Naive thymus-derived CD4-positive, alpha-beta T cell (primary cell): Measurements from ENCODE around the gene PTPRN2. TPM values are rescaled to one million over a fixed set of nuclear protein-coding genes. Genes with fewer than 3 reads are reported as not detected.
A peak's percentile ranks its signal among the peaks of the same experiment; 100 is the strongest.

Experiments used
- ATAC-seq: fragments of 150-1000 bp; cut with Tn5 transposase; 2 replicates; pipeline ENCODE4 v1.10.0; 2021; ENCODE audit warnings: mild to moderate bottlenecking, moderate library complexity
- CTCF ChIA-PET: fragments of 350-600 bp; sonication (Branson Sonifier 250); formaldehyde crosslinking; loops from one replicate; lab custom pipeline; 2021; ENCODE audit warnings: antibody characterized with exemption; lab: Charles Lee
- POLR2A ChIA-PET: fragments of 350-600 bp; sonication (Branson Sonifier 250); formaldehyde crosslinking; loops from one replicate; lab custom pipeline; 2021; ENCODE audit warnings: antibody characterized with exemption, inconsistent platforms; lab: Charles Lee
- DNase-seq, 9 donors: peaks; one replicate each; pipeline versions ENCODE4 v3.0.0 to v3.0.0-alpha.2; 2020 to 2022; ENCODE audit warnings: mixed read lengths in 1 of 9
- H3K27ac ChIP-seq: one replicate; pipeline ENCODE4 v1.7.0; 2013; ENCODE audit warnings: mild to moderate bottlenecking, low read depth, low read length, moderate library complexity
- H3K27me3 ChIP-seq, 2 donors: one replicate each; pipeline ENCODE4 v1.7.0; 2013; ENCODE audit warnings: low read length in 2 of 2, mild to moderate bottlenecking in 2 of 2, moderate library complexity in 2 of 2; ENCODE audit not compliant: control insufficient read depth in 2 of 2, insufficient read depth in 2 of 2
- H3K36me3 ChIP-seq, 3 experiments: 1 replicate in 2 of 3; 2 replicates in 1 of 3; pipeline ENCODE4 v1.7.0; 2013; ENCODE audit warnings: low read length in 3 of 3, mild to moderate bottlenecking in 3 of 3, moderate library complexity in 1 of 3; ENCODE audit not compliant: insufficient read depth in 3 of 3, control insufficient read depth in 2 of 3
- H3K4me1 ChIP-seq, 2 donors: one replicate each; pipeline ENCODE4 v1.7.0; 2013; ENCODE audit warnings: low read length in 2 of 2, mild to moderate bottlenecking in 2 of 2, moderate library complexity in 1 of 2; ENCODE audit not compliant: control insufficient read depth in 2 of 2, insufficient read depth in 2 of 2
- H3K4me3 ChIP-seq: 2 replicates; pipeline ENCODE4 v1.7.0; 2013; ENCODE audit warnings: mild to moderate bottlenecking, low read length
- H3K9me3 ChIP-seq, 3 experiments: 1 replicate in 2 of 3; 2 replicates in 1 of 3; pipeline ENCODE4 v1.7.0; 2013; ENCODE audit warnings: low read length in 3 of 3; ENCODE audit not compliant: control insufficient read depth in 2 of 3
- H3K27ac Mint-ChIP-seq, 9 donors: one replicate each; pipeline ENCODE4 v1.8.0; 2020 to 2022; ENCODE audit warnings: mixed read lengths in 9 of 9, mild to moderate bottlenecking in 8 of 9, moderate library complexity in 5 of 9, inconsistent platforms in 2 of 9
- H3K27me3 Mint-ChIP-seq, 5 donors: one replicate each; pipeline ENCODE4 v1.8.0; 2021 to 2022; ENCODE audit warnings: mixed read lengths in 5 of 5, mild to moderate bottlenecking in 1 of 5
- H3K36me3 Mint-ChIP-seq, 5 donors: one replicate each; pipeline ENCODE4 v1.8.0; 2020 to 2022; ENCODE audit warnings: mixed read lengths in 5 of 5, mild to moderate bottlenecking in 3 of 5, inconsistent platforms in 1 of 5
- H3K4me1 Mint-ChIP-seq, 7 donors: one replicate each; pipeline ENCODE4 v1.8.0; 2020 to 2022; ENCODE audit warnings: mixed read lengths in 7 of 7, mild to moderate bottlenecking in 3 of 7, inconsistent platforms in 1 of 7
- H3K4me3 Mint-ChIP-seq, 10 donors: one replicate each; pipeline ENCODE4 v1.8.0; 2020 to 2022; ENCODE audit warnings: mild to moderate bottlenecking in 10 of 10, mixed read lengths in 10 of 10, moderate library complexity in 6 of 10, inconsistent platforms in 2 of 10
- H3K9me3 Mint-ChIP-seq, 11 donors: one replicate each; pipeline ENCODE4 v1.8.0; 2020 to 2022; ENCODE audit warnings: mixed read lengths in 11 of 11, mild to moderate bottlenecking in 4 of 11, inconsistent platforms in 1 of 11, moderate library complexity in 1 of 11
- intact Hi-C, 2 donors: fragments of 100-400 bp; cut with micrococcal nuclease; formaldehyde crosslinking; loops; one replicate each; pipeline ENCODE4 v1.15.1; 2023
- polyA plus RNA-seq, 2 donors: library from polyadenylated mRNA; unstranded; fragments of 300-500 nt; fragmentation: Illumina TruSeq; gene quantifications; one replicate each; pipeline ENCODE4 v1.2.3, GENCODE V29; 2021
- total RNA-seq, 6 experiments: library from RNA in 5 of 6; stranded (reverse) in 5 of 6; gene quantifications; 1 replicate in 5 of 6; 2 replicates in 1 of 6; pipeline ENCODE4 v1.2.3 and lab custom pipeline; 2021 to 2026

Gene PTPRN2
- total and polyA plus RNA-seq, 7 experiments from 2014 or later = 0.58 to 2.3 (median 1.4) TPM

DNA sequence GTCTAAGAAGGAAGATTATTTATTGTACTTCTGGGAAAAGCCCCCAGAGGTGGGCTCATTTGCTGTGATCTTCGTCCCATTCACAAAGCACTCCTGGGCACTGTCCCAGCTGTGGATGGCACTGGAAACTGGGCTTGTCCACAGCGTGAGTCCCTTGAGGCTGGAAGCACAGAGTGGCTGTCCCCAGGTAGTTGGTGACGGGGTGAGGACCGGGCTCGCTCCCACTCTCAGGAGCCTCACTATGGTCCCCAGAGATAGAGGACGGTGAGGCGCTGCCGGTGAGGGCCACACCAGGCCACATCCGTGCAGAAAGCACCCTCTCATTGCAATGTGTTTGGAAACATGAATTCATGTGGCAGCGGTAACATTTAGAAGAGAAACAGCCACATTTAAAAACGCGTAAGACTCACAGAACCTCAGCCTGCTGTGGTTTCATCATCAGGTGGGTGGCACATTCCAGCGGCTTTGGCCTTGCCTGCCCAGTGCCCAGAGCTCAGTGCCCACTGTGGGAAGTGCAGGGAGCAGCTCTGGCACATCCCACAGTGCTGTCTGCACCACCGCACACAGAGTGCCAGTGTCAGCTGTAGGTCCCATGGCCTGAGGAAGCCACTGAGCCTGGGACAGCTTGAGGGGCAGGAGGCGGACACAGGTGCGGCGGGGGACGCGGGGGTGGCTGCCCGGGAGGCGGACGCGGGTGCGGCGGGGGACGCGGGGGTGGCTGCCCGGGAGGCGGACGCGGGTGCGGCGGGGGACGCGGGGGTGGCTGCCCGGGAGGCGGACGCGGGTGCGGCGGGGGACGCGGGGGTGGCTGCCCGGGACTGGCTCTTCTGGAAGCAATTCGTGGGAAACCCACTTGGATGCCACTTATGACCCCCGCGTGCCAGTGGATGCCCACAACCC, 801.0 kb downstream of the PTPRN2 start:
- H3K27me3 ChIP-seq = no peaks in the 10 kb centered on the region
- Mint-ChIP-seq H3K27ac (no peak overlapping the region), H3K9me3 (peaks cover 0 to 3% (median 0%) of the 10 kb centered on the region in 11 donors), H3K36me3 (no peaks in the 10 kb centered on the region), H3K4me1 (peaks cover 0 to 4% (median 0%) of the 10 kb centered on the region in 7 donors), H3K4me3 (no peak overlapping the region), H3K27me3 (no peaks in the 10 kb centered on the region)
- POLR2A ChIA-PET = no interaction called here
- no peaks in the 10 kb centered on the region for H3K4me1 ChIP-seq
- H3K27ac ChIP-seq = no peak overlapping the region
- H3K9me3 ChIP-seq = no peaks in the 10 kb centered on the region
- H3K4me3 ChIP-seq = no peak overlapping the region
- CTCF ChIA-PET = no interaction called here
- H3K36me3 ChIP-seq = no peaks in the 10 kb centered on the region
- intact Hi-C loops = no loop called here
- DNase-seq = no peak
- no peak for ATAC-seq

DNA sequence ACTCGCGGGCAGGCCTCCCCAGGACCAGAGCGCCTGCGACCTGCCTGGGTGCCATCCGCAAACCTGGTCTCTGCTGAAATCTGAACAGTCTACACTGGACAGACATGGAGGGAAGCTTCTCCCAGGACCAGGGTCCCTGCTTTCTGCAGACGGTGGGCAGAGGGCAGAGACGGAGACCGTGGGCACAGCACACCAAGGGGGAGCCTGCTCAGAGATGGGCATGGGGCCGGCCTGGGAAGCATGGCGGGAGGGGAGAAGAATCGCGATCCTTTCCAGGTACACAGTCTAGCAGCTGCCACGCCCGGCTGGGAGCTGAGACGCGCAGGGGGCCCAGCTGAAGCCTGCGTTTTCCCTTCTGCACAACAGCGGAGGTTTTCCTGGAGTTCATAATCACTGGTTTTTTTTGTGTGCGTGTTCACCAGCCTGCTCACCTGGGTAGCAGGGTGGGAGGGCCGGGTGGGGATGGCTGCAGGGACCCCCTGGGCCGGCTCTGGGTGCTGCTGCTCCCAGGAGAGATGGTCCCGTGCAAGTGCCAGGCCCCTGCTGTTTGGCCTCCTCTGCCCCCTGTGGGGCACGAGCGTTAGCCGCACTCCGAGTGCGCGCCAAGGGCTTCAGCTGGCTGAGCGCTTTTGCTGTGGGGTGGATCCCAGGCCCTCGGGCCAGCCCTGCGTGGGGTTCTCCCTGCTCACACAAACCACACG, 802.0 kb downstream of the PTPRN2 start:
- intact Hi-C loops = no loop called here
- Histone ChIP-seq H3K4me3 (no peak overlapping the region), H3K4me1 (no peaks in the 10 kb centered on the region), H3K36me3 (no peaks in the 10 kb centered on the region), H3K27ac (no peak overlapping the region), H3K27me3 (no peaks in the 10 kb centered on the region), H3K9me3 (no peaks in the 10 kb centered on the region)
- peaks cover 0 to 5% (median 0%) of the 10 kb centered on the region in 5 donors for H3K27me3 Mint-ChIP-seq
- H3K36me3 Mint-ChIP-seq = no peaks in the 10 kb centered on the region
- ChIA-PET CTCF (no interaction called here), POLR2A (no interaction called here)
- H3K4me3 Mint-ChIP-seq = no peak overlapping the region
- H3K9me3 Mint-ChIP-seq = peaks cover 0 to 3% (median 0%) of the 10 kb centered on the region in 11 donors
- ATAC-seq (no peak), DNase-seq (no peak)
- H3K27ac Mint-ChIP-seq = no peak overlapping the region
- H3K4me1 Mint-ChIP-seq = peaks cover 0 to 4% (median 0%) of the 10 kb centered on the region in 7 donors

DNA sequence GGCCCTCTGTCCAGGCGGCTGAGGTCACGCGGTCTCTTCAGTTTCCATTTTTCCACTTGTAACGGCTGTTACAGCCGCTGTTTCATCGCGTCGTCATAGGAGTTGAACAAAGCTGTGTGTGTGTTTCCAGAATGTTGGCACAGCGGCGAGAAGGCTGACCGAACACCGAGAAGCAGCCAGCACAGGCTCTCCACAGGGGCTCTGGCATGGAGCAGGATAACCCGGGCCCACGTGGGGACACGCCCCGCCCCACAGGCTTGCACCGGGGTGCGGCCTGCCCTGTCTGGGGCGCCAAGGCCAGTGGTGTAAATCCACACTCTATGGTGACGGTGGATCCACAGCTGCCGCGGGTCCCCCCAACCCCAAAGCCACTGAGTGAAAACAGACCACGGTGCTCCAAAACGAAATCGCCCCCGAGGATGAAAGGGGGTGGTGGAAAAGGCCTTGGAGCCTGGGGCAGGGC, 802.6 kb downstream of the PTPRN2 start:
- Histone ChIP-seq H3K36me3 (no peaks in the 10 kb centered on the region), H3K9me3 (no peaks in the 10 kb centered on the region), H3K27me3 (no peaks in the 10 kb centered on the region), H3K27ac (no peak overlapping the region), H3K4me1 (no peaks in the 10 kb centered on the region), H3K4me3 (no peak overlapping the region)
- POLR2A ChIA-PET = no interaction called here
- Mint-ChIP-seq H3K4me3 (no peak overlapping the region), H3K27ac (no peak overlapping the region), H3K9me3 (peaks cover 0 to 3% (median 0%) of the 10 kb centered on the region in 11 donors), H3K4me1 (peaks cover 0 to 2% (median 0%) of the 10 kb centered on the region in 7 donors), H3K36me3 (no peaks in the 10 kb centered on the region), H3K27me3 (peaks cover 0 to 5% (median 0%) of the 10 kb centered on the region in 5 donors)
- intact Hi-C loops = no loop called here
- DNase-seq (no peak), ATAC-seq (no peak)
- CTCF ChIA-PET = no interaction called here

DNA sequence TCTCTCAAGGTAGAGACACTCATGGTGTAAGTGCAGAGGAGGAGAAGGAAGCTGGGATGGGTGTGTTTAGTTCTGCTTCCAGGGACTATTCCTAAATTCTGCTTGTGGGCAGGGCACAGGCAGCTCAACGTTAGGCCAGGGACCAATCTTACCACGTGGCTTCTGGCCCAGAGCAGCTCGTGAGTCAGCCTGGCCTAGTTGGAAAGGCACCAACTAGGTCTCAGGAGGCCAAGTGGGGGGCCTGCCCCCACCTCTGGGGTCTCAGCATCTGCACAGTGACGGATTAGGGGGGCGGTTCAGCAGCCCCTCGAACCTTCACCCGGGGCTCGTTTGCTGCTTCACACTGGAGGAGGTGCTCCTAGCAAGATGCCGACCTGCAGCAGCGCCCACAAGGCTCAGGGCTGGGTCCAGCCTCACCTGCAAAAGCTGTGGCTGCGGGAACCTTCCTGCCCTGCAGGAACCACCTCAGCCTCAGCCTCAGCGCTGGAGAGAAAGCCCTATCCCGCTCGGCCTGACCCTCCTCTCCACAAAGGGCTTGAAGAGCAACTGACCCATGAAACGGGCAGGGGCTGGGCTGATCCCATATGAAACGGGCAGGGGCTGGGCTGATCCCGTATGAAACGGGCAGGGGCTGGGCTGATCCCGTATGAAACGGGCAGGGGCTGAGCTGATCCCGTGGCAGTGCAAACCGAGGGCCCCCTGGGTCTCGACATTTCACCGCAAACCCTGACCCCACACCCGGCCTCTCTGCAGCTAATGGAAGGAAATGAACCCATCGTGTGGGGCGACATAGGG, 803.4 kb downstream of the PTPRN2 start:
- H3K9me3 ChIP-seq = no peaks in the 10 kb centered on the region
- no peaks in the 10 kb centered on the region for H3K27me3 ChIP-seq
- no peak overlapping the region for H3K4me3 Mint-ChIP-seq
- CTCF ChIA-PET = interaction anchor here (0.5 kb wide), 1 partner anchor 104 kb away, joined by 3 read pairs; no protein-coding TSS in a partner anchor
- no peak overlapping the region for H3K27ac ChIP-seq
- H3K36me3 Mint-ChIP-seq = no peaks in the 10 kb centered on the region
- H3K36me3 ChIP-seq = no peaks in the 10 kb centered on the region
- intact Hi-C loops = no loop called here
- POLR2A ChIA-PET = no interaction called here
- ATAC-seq (no peak), DNase-seq (no peak)
- H3K27ac Mint-ChIP-seq = no peak overlapping the region
- peaks cover 0 to 3% (median 0%) of the 10 kb centered on the region in 11 donors for H3K9me3 Mint-ChIP-seq
- no peak overlapping the region for H3K4me3 ChIP-seq
- no peaks in the 10 kb centered on the region for H3K4me1 Mint-ChIP-seq
- H3K27me3 Mint-ChIP-seq = peaks cover 0 to 5% (median 0%) of the 10 kb centered on the region in 5 donors
- no peaks in the 10 kb centered on the region for H3K4me1 ChIP-seq

DNA sequence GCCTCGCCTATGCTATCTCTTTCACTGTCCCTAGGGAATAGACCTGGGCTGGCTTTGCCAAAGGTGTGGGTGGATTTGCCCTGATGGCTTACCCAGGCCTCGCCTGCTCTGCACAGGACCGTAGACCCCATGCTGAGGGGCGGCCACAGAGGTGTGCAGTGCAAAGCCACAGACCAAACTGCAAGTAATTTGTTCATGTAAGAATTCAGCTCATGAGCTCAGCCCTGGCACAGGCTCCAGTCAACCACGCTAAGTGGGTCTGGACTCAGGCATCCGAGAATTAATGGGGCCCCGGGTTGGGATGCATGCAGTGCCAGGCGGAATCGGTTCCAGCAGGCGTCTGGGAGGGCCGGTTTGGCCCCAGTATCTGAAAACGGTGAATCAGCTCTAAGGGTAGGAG, 805.6 kb downstream of the PTPRN2 start:
- Histone ChIP-seq H3K36me3 (no peaks in the 10 kb centered on the region), H3K9me3 (no peaks in the 10 kb centered on the region), H3K4me1 (no peaks in the 10 kb centered on the region), H3K27ac (no peak overlapping the region), H3K27me3 (no peaks in the 10 kb centered on the region), H3K4me3 (no peak overlapping the region)
- no peak overlapping the region for H3K4me3 Mint-ChIP-seq
- DNase-seq = no peak
- no peak for ATAC-seq
- ChIA-PET POLR2A (no interaction called here), CTCF (no interaction called here)
- H3K9me3 Mint-ChIP-seq = peaks cover 0 to 3% (median 0%) of the 10 kb centered on the region in 11 donors
- intact Hi-C loops = no loop called here
- peaks cover 0 to 2% (median 1%) of the 10 kb centered on the region in 5 donors for H3K36me3 Mint-ChIP-seq
- H3K4me1 Mint-ChIP-seq = peaks cover 0 to 9% (median 0%) of the 10 kb centered on the region in 7 donors
- no peak overlapping the region for H3K27ac Mint-ChIP-seq
- peaks cover under 1 to 13% (median 8%) of the 10 kb centered on the region in 5 donors for H3K27me3 Mint-ChIP-seq

DNA sequence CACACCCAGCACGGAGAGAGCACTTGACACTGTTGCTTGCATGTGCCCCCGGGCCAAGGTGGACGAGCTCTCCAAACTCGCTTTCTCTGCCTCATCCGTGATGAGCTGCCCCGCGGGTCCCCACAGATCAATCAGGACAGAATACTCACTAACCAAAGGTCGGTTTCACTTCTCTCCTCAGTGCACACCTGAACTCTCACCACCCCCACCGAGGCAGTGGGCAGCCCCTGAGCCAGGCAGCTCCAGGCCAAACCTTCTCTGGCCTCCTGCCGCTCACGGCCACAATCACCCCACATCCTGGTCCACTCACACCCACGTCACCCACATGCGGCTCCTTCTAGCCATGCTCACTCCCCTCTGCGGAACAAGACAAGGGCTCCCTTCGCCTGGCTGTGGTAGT, 806.9 kb downstream of the PTPRN2 start:
- ATAC-seq (no peak), DNase-seq (no peak)
- no peaks in the 10 kb centered on the region for H3K9me3 ChIP-seq
- Mint-ChIP-seq H3K4me1 (peaks cover 0 to 13% (median 0%) of the 10 kb centered on the region in 7 donors), H3K36me3 (peaks cover 0 to 5% (median 4%) of the 10 kb centered on the region in 5 donors), H3K27ac (peak overlapping the region in 1 of 9 donors; percentile 28), H3K4me3 (no peak overlapping the region), H3K27me3 (peaks cover 3 to 17% (median 11%) of the 10 kb centered on the region in 5 donors), H3K9me3 (peaks cover 0 to 3% (median 0%) of the 10 kb centered on the region in 11 donors)
- no peak overlapping the region for H3K4me3 ChIP-seq
- POLR2A ChIA-PET = no interaction called here
- no peaks in the 10 kb centered on the region for H3K27me3 ChIP-seq
- intact Hi-C loops = no loop called here
- H3K27ac ChIP-seq = no peak overlapping the region
- H3K36me3 ChIP-seq = no peaks in the 10 kb centered on the region
- no peaks in the 10 kb centered on the region for H3K4me1 ChIP-seq
- CTCF ChIA-PET = no interaction called here
